NCI-H1436 treated with DMSO at 0.1 percent for 48 hours (cell line): ENCODE data around the gene ABHD5.

ENCODE experiments used
- DNase-seq: peaks from one replicate; lab custom pipeline; 2025; lab: John Stamatoyannopoulos, UW

Gene ABHD5

GRCh38 chr3:43757666-43758321 lies 67.1 kb downstream of the ABHD5 start:
- DNase-seq = no peak

DNA sequence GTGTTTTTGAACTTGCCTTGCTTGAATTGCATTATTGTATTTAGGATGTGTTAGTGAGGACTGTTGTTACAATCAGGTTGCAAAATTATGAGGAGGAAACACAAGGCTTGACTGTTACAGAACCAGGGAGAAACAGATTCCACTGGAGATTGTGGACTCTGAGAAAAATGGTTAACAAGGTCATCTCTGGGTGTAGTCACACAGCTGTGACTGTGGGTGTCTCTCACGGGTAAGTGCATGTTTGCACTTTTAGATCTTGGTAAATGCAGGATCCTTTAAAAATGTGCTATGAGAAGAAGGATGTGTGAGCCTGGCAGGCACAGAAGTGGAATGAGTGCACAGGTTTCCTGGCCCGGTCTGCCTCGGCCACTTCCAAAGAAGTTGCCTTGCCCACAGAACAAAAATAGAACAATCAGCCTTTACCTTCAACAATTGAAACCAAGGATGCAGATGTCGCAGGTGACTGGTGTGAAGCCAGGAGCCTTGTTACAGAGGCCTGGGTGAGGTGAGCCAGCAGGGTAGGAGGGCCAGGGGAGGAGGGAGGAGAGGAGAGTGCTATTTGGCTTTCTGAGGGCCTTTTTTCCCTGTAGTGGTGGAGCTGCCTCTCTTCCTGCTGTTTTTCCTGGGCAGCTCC lies 68.0 kb downstream of the ABHD5 start:
- DNase-seq = no peak

- DNase-seq = no peak
These were observed 68.6 kb downstream of the ABHD5 start for GRCh38 chr3:43759297-43759782.

GRCh38 chr3:43759938-43760337 lies 69.2 kb downstream of the ABHD5 start:
- no peak for DNase-seq

GRCh38 chr3:43760938-43761337 lies 70.2 kb downstream of the ABHD5 start:
- no peak for DNase-seq

GRCh38 chr3:43762451-43762850 lies 71.7 kb downstream of the ABHD5 start:
- DNase-seq = no peak

DNA sequence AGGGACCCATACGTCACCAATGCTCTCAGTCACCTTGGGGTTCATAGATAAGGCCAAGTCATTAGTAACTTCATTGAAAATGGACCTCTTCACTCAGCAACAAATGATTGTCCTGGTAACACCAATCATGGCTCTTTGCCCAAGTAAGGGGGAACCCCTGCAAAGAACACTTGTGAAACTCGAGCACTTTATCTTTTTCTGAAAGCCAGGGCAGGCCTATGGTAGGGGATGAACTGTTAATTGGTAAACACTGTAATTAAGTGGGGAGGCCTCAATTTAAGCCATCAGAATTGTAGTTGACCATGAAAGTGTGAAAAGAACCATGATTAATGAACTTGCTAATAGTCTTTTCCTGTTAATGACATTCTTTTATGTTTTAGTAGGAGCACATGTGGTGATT lies 73.3 kb downstream of the ABHD5 start:
- no peak for DNase-seq

GRCh38 chr3:43764471-43764870 lies 73.7 kb downstream of the ABHD5 start:
- no peak for DNase-seq

GRCh38 chr3:43765521-43765971 lies 74.8 kb downstream of the ABHD5 start:
- DNase-seq = no peak

DNA sequence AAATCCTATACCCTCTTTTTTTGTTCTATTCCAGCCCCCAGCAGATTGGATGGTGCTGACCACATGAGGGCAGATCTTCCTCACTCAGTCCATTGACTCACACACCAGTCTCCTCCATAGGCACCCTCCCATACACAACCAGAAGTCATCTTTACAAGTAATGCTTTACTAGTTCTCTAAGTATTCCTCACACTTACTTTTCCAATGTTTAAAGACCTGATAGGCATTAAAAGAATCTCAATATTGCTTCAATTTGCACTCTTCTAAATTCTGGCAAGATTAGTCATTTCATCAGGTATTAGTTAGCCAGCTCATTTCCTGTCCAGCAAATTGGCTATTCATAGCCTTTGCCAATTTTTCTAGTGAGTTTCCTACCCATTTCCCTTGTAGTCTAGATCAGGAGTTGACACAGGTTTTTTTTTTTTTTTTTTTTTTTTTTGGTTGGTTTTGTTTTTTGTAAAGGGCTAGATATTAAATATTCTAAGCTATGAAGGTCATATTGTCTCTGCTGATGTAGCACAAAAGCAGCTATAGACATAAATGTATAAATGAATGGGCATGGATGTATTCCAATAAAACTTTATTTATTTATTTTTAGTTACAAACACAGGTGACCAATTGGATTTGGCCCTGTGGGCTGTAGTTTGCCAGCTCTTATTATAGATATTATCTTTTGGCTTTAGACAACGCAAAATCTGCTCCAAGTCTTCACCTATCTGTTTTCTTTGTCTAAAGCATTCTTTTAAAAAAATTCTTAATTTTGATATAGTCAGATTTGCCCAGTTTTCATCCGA lies 76.1 kb downstream of the ABHD5 start:
- DNase-seq = no peak

DNA sequence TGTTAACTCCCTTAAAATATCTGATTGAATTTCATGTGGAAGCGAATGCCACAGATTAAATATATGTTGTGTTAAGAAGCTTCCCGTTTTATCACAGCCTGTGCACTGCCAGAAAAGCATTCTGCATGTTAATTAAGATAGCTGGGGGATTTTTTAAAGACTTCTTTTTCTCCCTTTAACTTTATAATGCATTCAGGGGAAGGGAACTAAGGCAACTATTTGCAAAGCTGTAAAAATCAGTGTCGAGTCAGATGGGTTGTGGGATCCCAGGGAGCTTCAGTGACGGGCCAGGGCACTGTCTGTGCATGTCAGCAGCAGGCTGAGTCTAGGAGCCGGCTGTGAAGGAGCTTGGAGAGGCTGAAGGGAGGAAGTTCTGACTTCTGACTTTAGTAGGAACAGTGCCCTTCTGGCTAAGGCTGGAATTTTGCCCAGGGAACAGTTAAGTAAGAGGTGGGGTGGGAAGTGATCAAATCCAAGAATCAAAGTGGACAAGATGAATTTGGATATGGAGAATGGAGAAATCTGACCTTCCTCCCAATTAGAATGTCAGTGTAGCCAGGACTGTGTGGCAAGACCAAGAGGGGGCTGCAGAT lies 77.7 kb downstream of the ABHD5 start:
- DNase-seq = no peak

- DNase-seq = no peak
These were observed 78.6 kb downstream of the ABHD5 start for GRCh38 chr3:43769097-43769884.

DNA sequence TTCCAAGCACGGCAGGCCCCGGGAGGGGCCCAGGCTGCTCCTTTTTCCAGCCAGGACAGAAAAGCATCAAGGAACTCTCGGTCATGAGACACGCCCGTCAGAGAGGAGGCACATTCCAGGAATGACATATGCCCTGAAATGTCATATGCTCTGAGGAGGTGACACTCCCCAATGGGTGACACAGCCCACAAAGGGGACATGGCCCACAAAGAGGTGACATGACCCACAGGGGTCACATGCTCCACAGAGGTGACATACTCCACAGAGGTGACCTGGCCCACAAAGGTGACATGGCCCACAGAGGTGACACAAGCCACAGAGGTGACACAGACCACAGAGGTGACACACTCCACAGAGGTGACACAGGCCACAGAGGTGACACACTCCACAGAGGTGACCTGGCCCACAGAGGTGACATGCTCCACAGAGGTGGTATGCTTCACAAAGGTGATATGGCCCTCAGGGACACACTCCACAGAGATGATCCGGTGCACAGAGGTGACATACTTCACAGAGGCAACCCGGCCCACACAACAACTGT lies 79.2 kb downstream of the ABHD5 start:
- no peak for DNase-seq

DNA sequence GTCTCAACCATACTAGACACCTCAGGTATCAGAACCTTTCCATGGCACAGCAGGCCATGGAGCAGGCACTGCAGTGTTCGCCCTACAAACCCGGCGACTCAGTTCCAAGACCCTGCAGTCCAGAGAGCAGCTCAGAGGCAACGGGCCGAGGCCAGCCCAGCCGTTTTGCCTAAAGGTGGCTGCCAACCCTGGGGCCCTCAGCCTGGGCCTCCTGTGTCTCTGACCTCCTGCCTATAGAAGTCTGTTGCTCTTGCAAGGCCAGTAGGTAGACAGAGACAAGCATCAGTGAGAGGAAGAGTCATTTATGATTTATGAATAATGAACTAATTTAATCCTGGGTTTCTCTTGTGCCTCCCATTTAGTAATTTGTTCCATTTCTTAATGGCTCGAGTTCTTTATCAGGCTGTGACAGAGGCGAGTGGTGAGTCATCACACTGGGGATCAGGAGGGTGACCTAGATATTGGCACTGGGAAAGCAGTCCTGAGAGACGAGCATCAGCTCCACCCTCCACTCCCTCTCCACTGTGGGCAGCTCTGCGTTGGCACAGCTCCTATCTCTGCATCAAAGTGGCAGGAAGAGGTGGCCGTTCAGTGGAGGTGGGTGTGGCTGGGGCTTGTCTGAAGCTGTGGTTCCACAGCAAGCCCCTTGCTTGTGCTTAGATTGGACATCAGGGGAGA lies 79.8 kb downstream of the ABHD5 start:
- no peak for DNase-seq

- DNase-seq = no peak
These were observed 80.9 kb downstream of the ABHD5 start for GRCh38 chr3:43771610-43772009.

DNA sequence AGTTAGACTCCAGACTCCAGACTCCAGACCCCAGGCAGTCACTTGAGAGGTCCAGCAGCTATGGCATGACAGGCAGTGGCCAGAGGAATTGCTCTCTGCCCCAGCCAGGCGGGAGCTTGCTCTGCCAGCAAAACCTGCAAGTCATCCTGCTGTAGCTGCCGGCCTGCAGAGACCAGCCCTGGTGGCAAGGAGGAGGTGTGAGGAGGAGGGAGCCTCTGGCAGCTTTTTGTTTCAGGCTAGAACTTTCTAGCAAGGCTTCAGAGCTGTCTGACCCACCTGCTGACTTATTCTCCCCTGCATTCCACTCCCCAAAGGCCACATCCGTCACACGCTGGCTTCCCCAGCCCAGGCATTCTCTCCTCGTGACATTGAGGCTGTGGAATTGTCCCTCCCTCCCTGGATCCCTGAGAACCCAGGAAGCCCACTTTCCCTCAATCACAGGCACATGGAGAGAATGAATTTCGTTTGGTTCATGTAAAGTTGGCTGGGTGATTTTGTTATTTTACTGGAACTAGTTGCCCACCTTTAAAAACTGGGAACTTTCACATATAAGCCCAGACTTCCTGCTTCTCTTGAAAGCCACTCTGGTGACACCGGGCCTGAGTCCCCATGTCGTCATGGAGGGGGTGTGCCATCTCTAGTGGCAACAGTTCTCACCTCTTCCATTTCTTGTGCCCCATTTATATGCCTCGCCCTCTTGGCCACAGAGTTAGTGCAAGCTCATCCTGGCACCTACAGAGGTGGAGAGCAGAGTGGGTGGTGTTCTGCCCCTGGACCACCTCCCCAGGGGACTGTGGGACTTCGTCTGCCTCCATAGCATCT lies 82.7 kb downstream of the ABHD5 start:
- DNase-seq = no peak

- no peak for DNase-seq
These were observed 84.1 kb downstream of the ABHD5 start for GRCh38 chr3:43774799-43775198.

- no peak for DNase-seq
These were observed 85.4 kb downstream of the ABHD5 start for GRCh38 chr3:43776101-43776500.

DNA sequence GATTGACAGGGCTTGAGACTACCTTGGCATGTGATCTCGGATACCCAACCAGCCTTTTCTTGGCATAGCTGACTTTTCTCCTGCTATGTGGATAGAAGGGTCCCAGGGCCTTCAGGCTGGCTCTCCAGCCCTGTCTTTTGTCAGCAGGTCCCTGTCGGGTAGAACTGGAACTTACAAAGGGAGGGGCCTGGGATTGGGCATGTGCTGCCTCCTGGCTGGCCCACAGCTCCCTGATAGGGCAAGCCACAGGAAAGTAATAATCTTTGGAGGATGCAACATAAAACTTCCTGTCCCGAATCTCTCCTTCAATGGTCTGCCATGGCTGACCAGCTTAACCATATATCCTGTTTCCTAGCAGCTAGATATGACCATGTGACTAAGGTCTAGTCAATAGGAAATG lies 89.1 kb downstream of the ABHD5 start:
- no peak for DNase-seq

GRCh38 chr3:43782541-43782940 lies 91.8 kb downstream of the ABHD5 start:
- no peak for DNase-seq
